ENCODE results near the gene UTS2B.

Gene UTS2B

DNA sequence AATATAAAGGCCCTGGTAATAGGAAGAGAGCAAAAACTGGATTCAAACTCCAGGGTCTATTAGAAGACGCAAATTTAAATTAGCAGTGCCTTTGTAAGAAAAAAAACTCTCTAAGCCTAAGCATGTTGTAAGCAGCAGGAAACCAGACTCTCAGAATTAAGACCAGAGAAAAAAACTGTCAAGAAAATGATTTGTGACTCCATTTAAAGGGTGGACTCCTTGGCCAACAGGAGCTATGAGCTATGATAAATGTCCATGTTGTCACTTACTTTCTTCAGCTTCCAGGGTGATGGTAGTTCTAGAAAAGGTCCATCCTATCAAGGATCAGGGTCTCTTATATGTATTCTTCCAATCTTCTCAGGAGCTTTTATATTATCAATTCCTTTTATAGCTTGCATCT, 36.0 kb downstream of the UTS2B start:
- H3K27me3 ChIP-seq (ENCODE audit: control insufficient read depth in 1 of 2, insufficient read depth in 1 of 2, low read length in 2 of 2): no peaks in the 10 kb centered on the region
- H3K36me3 ChIP-seq (ENCODE audit: control insufficient read depth in 1 of 2, insufficient read depth in 2 of 2, low read depth in 1 of 2, low read length in 2 of 2): no peaks in the 10 kb centered on the region
- 100% methylated on average over 1 of the region's 1 CpG for WGBS
- H3K4ac ChIP-seq (ENCODE audit: low read depth in 1 of 2, low read length in 2 of 2): no peak overlapping the region
- no peak overlapping the region for H2AFZ ChIP-seq (ENCODE audit: low read depth, low read length)
- H2AK5ac ChIP-seq (ENCODE audit: low read length, severe bottlenecking): no peak overlapping the region
- no peak overlapping the region for H2BK12ac ChIP-seq (ENCODE audit: low read length in 2 of 2)
- no peaks in the 10 kb centered on the region for H3K9me3 ChIP-seq (ENCODE audit: control insufficient read depth, low read length)
- no peak overlapping the region for H2BK5ac ChIP-seq (ENCODE audit: low read depth, low read length, poor library complexity, severe bottlenecking)
- no peak overlapping the region for H4K8ac ChIP-seq (ENCODE audit: low read length)
- H4K91ac ChIP-seq (ENCODE audit: low read length): no peak overlapping the region
- no peak overlapping the region for H3K14ac ChIP-seq (ENCODE audit: low read length in 2 of 2)
- no peak overlapping the region for H3K4me2 ChIP-seq (ENCODE audit: low read length, poor library complexity, severe bottlenecking)
- no peak overlapping the region for H3K4me3 ChIP-seq (ENCODE audit: insufficient read depth in 1 of 2, low read depth in 1 of 2, low read length in 2 of 2)
- H3K79me1 ChIP-seq (replicated peaks; ENCODE audit: low read length, poor library complexity, severe bottlenecking): no peaks in the 10 kb centered on the region
- DNase-seq: no peak
- H3K18ac ChIP-seq (ENCODE audit: low read depth in 1 of 2, low read length in 2 of 2): no peak overlapping the region
- no peak overlapping the region for H3K9ac ChIP-seq (ENCODE audit: low read length)
- H3K4me1 ChIP-seq (ENCODE audit: control insufficient read depth, insufficient read depth, low read depth, low read length): no peaks in the 10 kb centered on the region
- no peak overlapping the region for H3K27ac ChIP-seq (ENCODE audit: low read length, poor library complexity, severe bottlenecking)
- H2BK120ac ChIP-seq (ENCODE audit: low read depth, low read length): no peak overlapping the region
- H2BK15ac ChIP-seq (ENCODE audit: low read depth, poor library complexity, severe bottlenecking): no peak overlapping the region
- H3K23ac ChIP-seq (ENCODE audit: low read length in 2 of 2): no peak overlapping the region

DNA sequence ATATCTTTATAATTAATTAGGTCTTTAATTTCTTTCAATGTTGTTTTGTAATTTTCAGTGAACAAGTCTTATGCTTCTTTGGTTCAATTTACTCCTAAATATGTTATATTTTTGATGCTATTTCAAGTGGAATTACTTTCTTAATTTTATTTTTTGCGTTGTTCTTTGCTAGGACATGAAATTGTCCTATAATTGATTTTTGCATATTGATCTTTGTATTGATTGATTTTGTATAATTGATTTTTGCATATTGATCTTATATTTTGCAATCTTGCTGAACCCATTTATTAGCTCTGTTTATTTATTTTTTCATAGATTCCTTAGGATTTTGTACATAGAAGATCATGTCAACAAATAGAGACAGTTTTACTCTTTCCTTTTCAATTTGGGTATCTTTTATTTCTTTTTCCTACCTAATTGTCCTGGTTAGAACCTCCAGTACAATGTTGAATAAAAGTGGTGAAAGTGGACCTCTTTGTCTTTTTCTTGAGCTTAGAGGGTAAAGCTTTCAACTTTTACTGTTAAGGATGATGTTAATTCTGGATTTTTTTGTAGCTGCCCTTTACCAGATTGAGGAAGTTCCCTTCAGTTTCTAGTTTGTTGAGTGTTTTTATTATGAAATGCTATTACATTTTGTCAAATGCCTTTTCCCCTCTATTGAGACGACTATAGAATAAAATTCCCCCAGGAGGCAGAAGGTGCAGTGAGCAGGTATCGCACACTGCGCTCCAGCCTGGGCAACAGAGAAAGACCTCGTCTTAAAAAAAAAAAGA, 37.9 kb downstream of the UTS2B start:
- H3K27me3 ChIP-seq (ENCODE audit: control insufficient read depth in 1 of 2, insufficient read depth in 1 of 2, low read length in 2 of 2): no peaks in the 10 kb centered on the region
- H3K9ac ChIP-seq (ENCODE audit: low read length): no peak overlapping the region
- no peak overlapping the region for H3K18ac ChIP-seq (ENCODE audit: low read depth in 1 of 2, low read length in 2 of 2)
- no peak overlapping the region for H3K23ac ChIP-seq (ENCODE audit: low read length in 2 of 2)
- H3K4me2 ChIP-seq (ENCODE audit: low read length, poor library complexity, severe bottlenecking): no peak overlapping the region
- no peak overlapping the region for H3K27ac ChIP-seq (ENCODE audit: low read length, poor library complexity, severe bottlenecking)
- H3K4me1 ChIP-seq (ENCODE audit: control insufficient read depth, insufficient read depth, low read depth, low read length): no peaks in the 10 kb centered on the region
- no peak overlapping the region for H2BK12ac ChIP-seq (ENCODE audit: low read length in 2 of 2)
- H3K79me1 ChIP-seq (replicated peaks; ENCODE audit: low read length, poor library complexity, severe bottlenecking): no peaks in the 10 kb centered on the region
- no peaks in the 10 kb centered on the region for H3K36me3 ChIP-seq (ENCODE audit: control insufficient read depth in 1 of 2, insufficient read depth in 2 of 2, low read depth in 1 of 2, low read length in 2 of 2)
- 83% methylated on average over 1 of the region's 5 CpGs for WGBS
- no peak overlapping the region for H2BK5ac ChIP-seq (ENCODE audit: low read depth, low read length, poor library complexity, severe bottlenecking)
- no peak overlapping the region for H2BK15ac ChIP-seq (ENCODE audit: low read depth, poor library complexity, severe bottlenecking)
- DNase-seq: no peak
- no peak overlapping the region for H3K4me3 ChIP-seq (ENCODE audit: insufficient read depth in 1 of 2, low read depth in 1 of 2, low read length in 2 of 2)
- H3K9me3 ChIP-seq (ENCODE audit: control insufficient read depth, low read length): no peaks in the 10 kb centered on the region
- H3K14ac ChIP-seq (ENCODE audit: low read length in 2 of 2): no peak overlapping the region
- no peak overlapping the region for H2BK120ac ChIP-seq (ENCODE audit: low read depth, low read length)
- H2AFZ ChIP-seq (ENCODE audit: low read depth, low read length): no peak overlapping the region
- no peak overlapping the region for H3K4ac ChIP-seq (ENCODE audit: low read depth in 1 of 2, low read length in 2 of 2)
- H2AK5ac ChIP-seq (ENCODE audit: low read length, severe bottlenecking): no peak overlapping the region
- no peak overlapping the region for H4K91ac ChIP-seq (ENCODE audit: low read length)
- H4K8ac ChIP-seq (ENCODE audit: low read length): no peak overlapping the region

DNA sequence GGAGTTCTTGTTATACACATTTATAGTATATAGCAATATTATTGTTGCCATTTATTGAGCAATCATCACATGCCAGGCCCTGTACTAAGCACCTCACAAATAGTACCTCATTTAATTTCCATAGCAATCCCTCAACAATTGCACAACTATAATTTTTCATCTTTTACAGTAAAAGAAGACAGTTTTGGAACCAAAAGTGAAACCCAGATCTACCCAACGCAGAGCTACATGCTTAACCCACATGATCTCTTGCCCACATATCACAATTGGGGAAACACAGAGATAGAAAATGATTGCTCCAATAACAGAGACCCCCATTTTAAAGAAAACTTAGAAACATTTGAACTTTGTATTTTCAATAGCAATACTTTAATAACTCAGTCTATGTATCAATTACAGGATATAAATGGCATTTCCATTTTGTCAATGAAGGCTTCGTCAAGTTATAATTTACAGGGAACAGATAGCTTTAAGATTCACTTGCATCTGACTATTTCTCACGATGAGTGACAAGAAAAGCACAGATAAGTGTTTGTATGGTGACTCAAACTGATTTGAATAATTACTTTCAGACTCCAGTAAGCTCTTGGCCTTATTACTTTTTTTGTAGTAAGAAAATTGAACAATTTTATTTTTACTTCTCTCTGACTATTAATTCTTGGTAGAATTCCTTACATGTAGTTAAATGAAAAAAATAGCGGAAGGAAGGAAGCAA, 39.9 kb downstream of the UTS2B start:
- no peak overlapping the region for H4K8ac ChIP-seq (ENCODE audit: low read length)
- peak overlapping the region; percentile 91 for H3K9ac ChIP-seq (ENCODE audit: low read length)
- H3K79me1 ChIP-seq (replicated peaks; ENCODE audit: low read length, poor library complexity, severe bottlenecking): no peaks in the 10 kb centered on the region
- no peaks in the 10 kb centered on the region for H3K36me3 ChIP-seq (ENCODE audit: control insufficient read depth in 1 of 2, insufficient read depth in 2 of 2, low read depth in 1 of 2, low read length in 2 of 2)
- no peak for DNase-seq
- H2BK120ac ChIP-seq (ENCODE audit: low read depth, low read length): no peak overlapping the region
- H2AFZ ChIP-seq (ENCODE audit: low read depth, low read length): no peak overlapping the region
- no peaks in the 10 kb centered on the region for H3K9me3 ChIP-seq (ENCODE audit: control insufficient read depth, low read length)
- H3K4me3 ChIP-seq (ENCODE audit: insufficient read depth in 1 of 2, low read depth in 1 of 2, low read length in 2 of 2): peak overlapping the region in 1 of 2 experiments; percentile 66
- H2BK12ac ChIP-seq (ENCODE audit: low read length in 2 of 2): no peak overlapping the region
- H3K4me2 ChIP-seq (ENCODE audit: low read length, poor library complexity, severe bottlenecking): no peak overlapping the region
- H3K18ac ChIP-seq (ENCODE audit: low read depth in 1 of 2, low read length in 2 of 2): no peak overlapping the region
- WGBS: 98% methylated on average over 3 of the region's 4 CpGs
- H2BK5ac ChIP-seq (ENCODE audit: low read depth, low read length, poor library complexity, severe bottlenecking): no peak overlapping the region
- no peak overlapping the region for H3K4ac ChIP-seq (ENCODE audit: low read depth in 1 of 2, low read length in 2 of 2)
- no peaks in the 10 kb centered on the region for H3K27me3 ChIP-seq (ENCODE audit: control insufficient read depth in 1 of 2, insufficient read depth in 1 of 2, low read length in 2 of 2)
- H3K23ac ChIP-seq (ENCODE audit: low read length in 2 of 2): no peak overlapping the region
- H3K4me1 ChIP-seq (ENCODE audit: control insufficient read depth, insufficient read depth, low read depth, low read length): no peaks in the 10 kb centered on the region
- H2AK5ac ChIP-seq (ENCODE audit: low read length, severe bottlenecking): no peak overlapping the region
- H3K27ac ChIP-seq (ENCODE audit: low read length, poor library complexity, severe bottlenecking): no peak overlapping the region
- H4K91ac ChIP-seq (ENCODE audit: low read length): no peak overlapping the region
- no peak overlapping the region for H2BK15ac ChIP-seq (ENCODE audit: low read depth, poor library complexity, severe bottlenecking)
- no peak overlapping the region for H3K14ac ChIP-seq (ENCODE audit: low read length in 2 of 2)

GRCh38 chr3:191283400-191283799, 46.9 kb downstream of the UTS2B start:
- Histone ChIP-seq H2BK5ac (ENCODE audit: low read depth, low read length, poor library complexity, severe bottlenecking) (no peak overlapping the region), H3K4me1 (ENCODE audit: control insufficient read depth, insufficient read depth, low read depth, low read length) (no peaks in the 10 kb centered on the region), H3K4ac (ENCODE audit: low read depth in 1 of 2, low read length in 2 of 2) (no peak overlapping the region), H3K23ac (ENCODE audit: low read length in 2 of 2) (no peak overlapping the region), H3K9me3 (ENCODE audit: control insufficient read depth, low read length) (no peaks in the 10 kb centered on the region), H3K9ac (ENCODE audit: low read length) (peak overlapping the region; percentile 57), H2AFZ (ENCODE audit: low read depth, low read length) (no peak overlapping the region), H3K79me1 (replicated peaks; ENCODE audit: low read length, poor library complexity, severe bottlenecking) (no peaks in the 10 kb centered on the region), H3K36me3 (ENCODE audit: control insufficient read depth in 1 of 2, insufficient read depth in 2 of 2, low read depth in 1 of 2, low read length in 2 of 2) (no peaks in the 10 kb centered on the region), H3K27me3 (ENCODE audit: control insufficient read depth in 1 of 2, insufficient read depth in 1 of 2, low read length in 2 of 2) (no peaks in the 10 kb centered on the region), H3K4me2 (ENCODE audit: low read length, poor library complexity, severe bottlenecking) (no peak overlapping the region), H3K4me3 (ENCODE audit: insufficient read depth in 1 of 2, low read depth in 1 of 2, low read length in 2 of 2) (peak overlapping the region in 1 of 2 experiments; percentile 8), H2BK12ac (ENCODE audit: low read length in 2 of 2) (no peak overlapping the region), H2BK15ac (ENCODE audit: low read depth, poor library complexity, severe bottlenecking) (no peak overlapping the region), H2AK5ac (ENCODE audit: low read length, severe bottlenecking) (no peak overlapping the region), H4K91ac (ENCODE audit: low read length) (no peak overlapping the region), H3K18ac (ENCODE audit: low read depth in 1 of 2, low read length in 2 of 2) (no peak overlapping the region), H2BK120ac (ENCODE audit: low read depth, low read length) (no peak overlapping the region), H3K27ac (ENCODE audit: low read length, poor library complexity, severe bottlenecking) (no peak overlapping the region), H3K14ac (ENCODE audit: low read length in 2 of 2) (no peak overlapping the region), H4K8ac (ENCODE audit: low read length) (no peak overlapping the region)
- DNase-seq: no peak
- 100% methylated on average over 1 of the region's 2 CpGs for WGBS

Data from mesenchymal stem cell (in vitro differentiated cells and primary cell).